ENCODE data around the gene DACT2.
"Not testable (repeated sequence)": the region's sequence is repeated elsewhere in the genome, so short reads cannot be mapped to it uniquely, and the experiment has no call there.

DACT2 gene

DNA sequence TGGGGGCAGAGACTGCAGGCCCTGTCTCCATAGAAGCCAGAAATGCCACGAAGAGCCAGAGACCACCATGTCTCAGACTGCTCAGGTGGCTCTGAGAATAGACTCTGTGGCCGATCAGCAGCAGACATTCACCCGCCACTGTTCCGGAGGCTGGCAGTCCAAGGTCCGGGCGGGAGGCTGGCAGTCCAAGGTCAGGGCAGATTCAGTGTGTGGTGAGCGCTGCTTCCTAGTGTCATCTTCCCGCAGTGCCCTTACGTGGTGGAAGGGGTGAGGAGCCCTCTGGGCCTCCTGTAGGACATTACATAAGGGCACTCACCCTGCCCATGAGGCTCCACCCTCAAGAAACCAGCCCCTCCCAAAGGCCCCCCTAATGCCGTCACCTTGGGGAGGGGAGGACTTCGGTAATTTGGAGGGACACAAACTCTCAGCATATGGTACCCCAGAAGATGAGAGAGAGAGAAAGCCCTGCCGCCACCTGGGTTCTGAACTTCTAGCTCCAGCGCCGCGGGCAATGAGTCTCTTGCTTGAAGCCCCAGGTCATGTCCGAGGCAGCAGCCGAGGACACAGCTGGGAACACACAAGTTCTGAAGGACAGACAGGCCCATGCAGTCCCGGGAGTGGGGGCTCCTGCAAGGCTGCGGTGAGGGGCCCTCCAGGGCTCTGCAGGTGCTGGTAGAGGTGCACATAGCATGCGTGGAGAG is 36.4 kb downstream of the DACT2 start:
- TF ChIP-seq POLR2A (IDR thresholded peaks at IDR 0.05; ENCODE audit: low read length) (no peak), GATA1 (IDR thresholded peaks at IDR 0.05; ENCODE audit: low read depth, low read length) (no peak)
- no peak for DNase-seq

DNA sequence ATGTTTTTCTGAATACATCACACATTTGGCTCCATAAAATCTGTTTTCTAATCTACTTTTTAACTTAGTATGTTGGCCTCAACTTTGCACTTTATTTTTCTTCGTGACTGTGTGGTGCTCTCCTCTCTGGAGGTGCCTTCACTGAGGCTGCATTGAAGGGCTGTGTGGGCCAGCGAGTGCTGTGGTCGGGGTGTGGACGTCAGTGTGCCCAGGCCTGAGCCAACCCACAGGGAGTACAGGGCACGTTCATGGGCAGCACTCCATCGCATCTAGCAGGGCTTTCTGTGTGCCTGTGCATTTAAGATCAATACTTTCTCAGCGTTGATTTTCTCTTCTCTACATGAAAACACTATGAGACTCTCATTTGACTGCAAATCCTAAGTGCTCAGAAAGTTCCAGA is 37.8 kb downstream of the DACT2 start:
- DNase-seq = no peak
- TF ChIP-seq GATA1 (IDR thresholded peaks at IDR 0.05; ENCODE audit: low read depth, low read length) (no peak), POLR2A (IDR thresholded peaks at IDR 0.05; ENCODE audit: low read length) (no peak)

DNA sequence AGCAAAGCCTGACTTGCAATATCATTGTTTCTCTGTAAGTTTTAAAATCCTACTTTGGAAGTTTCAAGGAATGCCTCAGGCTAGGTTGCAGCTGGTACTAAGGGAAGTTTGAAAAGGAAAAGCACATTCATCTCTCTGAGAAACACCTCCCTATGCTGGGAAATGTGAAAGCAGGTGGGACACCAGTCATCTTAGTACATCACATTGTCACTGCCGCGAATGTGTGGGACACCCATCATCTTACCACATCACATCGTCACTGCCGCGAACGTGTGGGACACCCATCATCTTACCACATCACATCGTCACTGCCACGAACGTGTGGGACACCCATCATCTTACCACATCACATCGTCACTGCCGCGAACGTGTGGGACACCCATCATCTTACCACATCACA is 38.3 kb downstream of the DACT2 start:
- DNase-seq = not testable (repeated sequence)

DNA sequence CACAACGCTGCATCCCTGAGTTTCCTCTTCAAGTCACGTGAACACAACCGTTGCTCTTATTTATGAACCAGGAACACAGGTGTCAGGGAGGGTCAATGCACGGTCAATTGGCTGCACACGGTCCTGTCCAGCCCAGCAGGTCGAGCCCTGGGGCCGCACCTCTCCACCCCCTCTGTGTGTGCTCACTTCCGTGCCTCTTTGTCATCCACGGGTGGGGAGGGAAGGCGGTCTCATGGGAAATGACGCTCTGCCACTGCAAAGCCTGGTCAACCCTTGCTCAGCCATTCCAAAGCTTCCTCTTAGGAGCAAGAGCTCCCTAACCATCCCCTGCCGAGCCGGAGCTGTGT is 38.7 kb downstream of the DACT2 start:
- TF ChIP-seq POLR2A (IDR thresholded peaks at IDR 0.05; ENCODE audit: low read length) (no peak), GATA1 (IDR thresholded peaks at IDR 0.05; ENCODE audit: low read depth, low read length) (no peak)
- no peak for DNase-seq

DNA sequence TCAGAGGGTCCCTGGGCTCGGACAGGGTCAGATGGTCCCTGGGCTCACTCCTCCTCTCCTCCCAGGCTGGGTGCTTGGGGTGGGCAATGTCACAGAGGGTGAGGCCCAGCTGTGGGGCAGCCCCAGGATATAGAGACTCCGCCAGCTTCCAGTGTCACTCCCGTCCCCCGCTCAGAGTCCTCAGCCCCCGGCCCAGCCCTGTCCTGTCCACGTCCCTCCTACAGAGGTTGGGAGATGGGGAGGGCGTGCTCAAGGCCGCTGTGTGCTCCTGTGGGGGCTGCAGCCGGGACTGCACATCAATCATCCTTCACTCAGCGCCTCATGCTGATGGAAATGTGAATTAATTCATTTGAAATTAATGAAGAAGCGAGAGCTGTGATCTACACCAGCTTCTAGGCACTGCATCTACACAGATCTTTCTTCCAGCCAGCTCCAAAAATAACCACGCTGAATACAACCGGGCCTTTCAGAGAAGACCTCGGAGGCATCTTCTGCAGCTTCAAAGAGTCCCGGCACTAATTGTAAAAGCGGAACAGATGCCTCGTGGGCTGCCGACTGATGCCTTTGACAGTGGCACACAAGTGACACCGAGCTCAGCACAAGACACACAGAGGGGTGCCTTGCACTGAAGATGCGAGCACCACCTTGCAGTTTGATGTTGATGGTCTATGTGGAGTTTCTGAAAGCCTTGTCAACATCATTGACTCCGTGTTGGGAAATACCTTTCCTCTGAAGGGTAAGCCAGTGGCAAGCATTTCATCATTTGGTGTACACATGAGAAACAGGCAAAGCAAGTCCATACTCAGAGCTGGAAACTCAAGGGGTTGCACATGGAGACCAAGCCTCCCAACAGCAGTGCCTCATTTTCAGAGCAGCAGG is 39.3 kb downstream of the DACT2 start:
- TF ChIP-seq GATA1 (IDR thresholded peaks at IDR 0.05; ENCODE audit: low read depth, low read length) = no peak
- TF ChIP-seq POLR2A (IDR thresholded peaks at IDR 0.05; ENCODE audit: low read length) = no peak

DNA sequence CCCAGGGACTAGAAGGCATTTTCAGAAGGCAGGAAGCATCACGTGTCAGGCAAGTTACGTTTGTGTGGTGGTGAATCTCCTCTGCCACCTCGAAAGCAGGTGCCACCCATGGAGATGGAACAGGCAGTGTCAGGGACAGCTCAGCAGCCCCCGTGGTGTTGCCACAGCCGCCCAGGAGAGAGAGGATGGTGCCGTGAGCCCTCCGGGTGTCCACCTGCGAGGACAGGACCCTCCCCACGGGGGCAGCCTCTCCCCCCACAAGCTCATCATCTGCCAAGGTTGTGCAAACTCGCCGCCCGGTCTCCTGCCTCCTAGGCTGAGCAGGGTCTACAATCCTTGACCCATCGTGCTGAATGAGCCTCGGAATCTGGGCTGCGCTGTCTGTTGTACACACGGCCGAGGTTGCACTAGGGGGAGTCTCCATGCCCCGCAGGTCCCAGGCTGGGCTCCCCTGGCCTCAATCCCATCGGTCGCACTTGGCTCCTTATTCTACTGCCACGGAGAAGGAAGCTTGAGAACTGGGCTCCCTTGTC is 40.1 kb downstream of the DACT2 start:
- TF ChIP-seq GATA1 (IDR thresholded peaks at IDR 0.05; ENCODE audit: low read depth, low read length) = no peak
- TF ChIP-seq POLR2A (IDR thresholded peaks at IDR 0.05; ENCODE audit: low read length) = no peak
- DNase-seq = no peak

More for the DNA sequence above, 39.3 kb downstream of the DACT2 start:
- no peak for DNase-seq

DNA sequence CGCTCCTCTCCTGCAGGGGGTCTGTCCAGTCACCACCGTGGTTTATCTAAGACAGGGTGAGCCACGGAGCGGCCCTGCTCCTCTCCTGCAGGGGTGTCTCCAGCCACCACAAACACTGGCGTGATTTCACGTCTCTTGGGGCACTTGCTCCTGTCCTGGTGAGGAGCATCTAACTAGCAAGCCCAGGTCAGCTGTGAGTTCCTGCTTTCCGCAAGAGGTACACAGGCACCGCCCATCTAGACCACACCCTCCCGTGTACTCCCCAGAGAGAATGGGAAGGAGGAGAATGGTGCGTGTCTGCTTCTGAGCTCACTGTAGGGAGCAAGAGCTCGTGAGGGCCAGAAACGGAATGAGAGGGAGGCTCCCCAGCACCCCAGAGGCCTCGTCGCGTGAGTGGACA is 40.7 kb downstream of the DACT2 start:
- DNase-seq = no peak
- TF ChIP-seq POLR2A (IDR thresholded peaks at IDR 0.05; ENCODE audit: low read length) = no peak
- TF ChIP-seq GATA1 (IDR thresholded peaks at IDR 0.05; ENCODE audit: low read depth, low read length) = no peak

DNA sequence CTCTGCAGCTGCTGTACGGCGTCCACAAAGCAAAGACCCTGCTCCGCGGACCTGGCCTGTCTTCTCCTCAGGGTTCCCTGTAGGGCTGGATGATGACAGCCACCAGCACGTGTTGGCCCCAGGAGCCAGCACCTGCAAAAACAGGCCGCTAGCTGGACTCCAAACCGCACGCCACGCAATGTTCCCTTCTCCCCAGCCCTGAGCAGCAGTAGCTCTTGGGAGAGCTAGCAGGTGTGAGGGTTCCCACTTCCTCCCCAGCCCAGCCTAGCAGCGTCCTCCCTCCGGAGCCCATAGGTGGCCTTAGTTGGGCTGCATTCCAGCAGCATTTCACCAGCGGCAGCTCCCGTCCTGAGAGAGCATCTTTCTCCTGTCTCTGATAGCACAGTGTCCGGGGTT is 42.3 kb downstream of the DACT2 start:
- DNase-seq = no peak
- no peak for TF ChIP-seq POLR2A (IDR thresholded peaks at IDR 0.05; ENCODE audit: low read length)

DNA sequence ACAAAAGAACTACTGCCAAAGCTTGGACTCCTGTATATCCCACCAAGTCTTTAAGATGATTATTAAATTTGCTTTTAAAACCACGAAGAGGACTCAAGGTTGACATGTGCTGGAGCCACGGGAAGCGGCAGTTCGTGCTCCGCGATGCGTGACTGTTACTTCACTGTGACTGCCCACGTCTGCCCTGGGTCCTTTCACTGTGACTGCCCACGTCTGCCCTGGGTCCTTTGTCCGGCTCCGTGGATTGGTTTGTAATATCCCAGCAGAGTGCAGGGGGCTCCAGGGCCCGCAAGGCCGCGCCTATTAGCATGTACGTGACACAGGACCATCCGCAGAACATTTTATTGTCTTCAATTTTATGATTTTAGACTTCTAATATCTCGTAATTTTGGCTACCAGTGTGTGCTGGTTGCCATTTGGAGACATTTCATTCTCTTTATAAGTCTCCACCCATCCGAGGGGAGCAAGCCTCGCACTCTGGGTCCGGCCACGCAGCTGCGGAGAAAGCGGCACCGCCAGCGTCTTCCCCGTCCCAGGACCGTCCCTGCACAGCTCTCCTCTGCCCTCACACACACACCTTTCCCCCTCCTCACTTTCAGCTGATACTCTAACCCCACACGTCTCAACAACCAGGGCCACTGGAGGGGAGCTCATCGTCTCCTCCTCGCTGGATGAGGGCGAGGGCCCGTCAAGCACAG is 42.9 kb downstream of the DACT2 start:
- TF ChIP-seq GATA1 (IDR thresholded peaks at IDR 0.05; ENCODE audit: low read depth, low read length) (no peak), POLR2A (IDR thresholded peaks at IDR 0.05; ENCODE audit: low read length) (no peak)
- no peak for DNase-seq

DNA sequence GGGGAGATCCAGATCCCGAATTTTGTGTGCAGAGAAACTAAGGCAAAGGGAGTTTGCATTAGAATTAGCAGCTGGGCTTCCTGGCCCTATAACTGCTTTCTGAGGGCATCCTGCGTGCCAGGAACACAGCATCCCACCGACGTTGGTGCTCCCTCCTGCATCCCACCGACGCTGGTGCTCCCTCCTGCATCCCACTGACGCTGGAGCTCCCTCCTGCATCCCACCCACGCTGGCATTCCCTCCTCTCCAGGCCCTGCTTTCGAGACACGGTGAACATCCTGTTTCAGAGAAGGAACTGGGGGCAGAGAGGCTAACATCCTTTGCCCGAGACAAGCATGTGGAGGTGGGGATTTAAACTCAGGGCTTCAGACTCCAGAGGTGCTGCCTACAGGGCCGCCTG is 44.4 kb downstream of the DACT2 start:
- TF ChIP-seq GATA1 (IDR thresholded peaks at IDR 0.05; ENCODE audit: low read depth, low read length) (no peak), POLR2A (IDR thresholded peaks at IDR 0.05; ENCODE audit: low read length) (no peak)
- no peak for DNase-seq

DNA sequence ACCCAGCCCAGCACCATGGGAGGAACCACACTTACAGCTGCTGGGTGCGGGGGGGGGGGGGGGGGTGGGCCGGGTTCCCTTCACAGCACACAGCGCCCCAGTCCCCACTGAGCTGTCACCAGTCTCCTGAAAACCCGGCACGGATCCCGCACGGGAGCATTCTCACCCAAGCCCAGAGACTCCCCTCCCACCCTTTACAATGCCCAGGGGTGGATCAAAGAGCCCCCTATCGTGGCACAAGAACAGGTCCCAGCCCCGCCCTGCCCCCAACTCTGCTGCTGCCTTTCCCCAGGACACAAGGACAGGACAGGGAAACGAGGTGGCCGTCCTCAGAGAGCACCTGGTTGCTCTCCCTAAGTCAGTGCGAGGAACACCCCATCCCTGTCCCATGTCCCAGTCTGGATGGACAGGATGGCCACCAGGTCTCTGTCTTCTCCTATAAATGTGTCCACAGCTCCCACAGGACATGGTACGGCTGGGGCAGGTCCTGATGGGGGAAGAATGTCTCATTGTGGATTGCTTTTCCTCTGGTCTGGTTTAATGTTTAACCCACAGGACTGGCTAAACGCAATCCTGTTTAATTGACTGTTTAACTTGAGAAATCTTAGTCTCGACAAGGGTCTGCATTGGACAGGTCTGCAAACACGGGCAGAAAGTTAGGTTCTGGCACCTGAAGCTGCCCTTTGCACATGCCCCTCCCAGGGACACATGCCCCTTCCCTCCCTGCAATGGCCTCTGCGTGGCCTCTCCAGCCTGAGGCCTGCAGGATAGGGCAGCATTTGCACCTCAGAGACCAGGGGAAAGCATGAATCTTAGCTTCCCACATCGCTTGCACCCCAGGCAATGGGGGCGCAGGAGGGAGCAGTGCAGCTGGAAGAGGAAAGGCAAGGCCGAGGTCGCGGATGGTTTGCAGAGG is 45.3 kb downstream of the DACT2 start:
- DNase-seq = peak in 1 of 2 experiments; percentile 62
- TF ChIP-seq POLR2A (IDR thresholded peaks at IDR 0.05; ENCODE audit: low read length) = no peak
- TF ChIP-seq GATA1 (IDR thresholded peaks at IDR 0.05; ENCODE audit: low read depth, low read length) = no peak

DNA sequence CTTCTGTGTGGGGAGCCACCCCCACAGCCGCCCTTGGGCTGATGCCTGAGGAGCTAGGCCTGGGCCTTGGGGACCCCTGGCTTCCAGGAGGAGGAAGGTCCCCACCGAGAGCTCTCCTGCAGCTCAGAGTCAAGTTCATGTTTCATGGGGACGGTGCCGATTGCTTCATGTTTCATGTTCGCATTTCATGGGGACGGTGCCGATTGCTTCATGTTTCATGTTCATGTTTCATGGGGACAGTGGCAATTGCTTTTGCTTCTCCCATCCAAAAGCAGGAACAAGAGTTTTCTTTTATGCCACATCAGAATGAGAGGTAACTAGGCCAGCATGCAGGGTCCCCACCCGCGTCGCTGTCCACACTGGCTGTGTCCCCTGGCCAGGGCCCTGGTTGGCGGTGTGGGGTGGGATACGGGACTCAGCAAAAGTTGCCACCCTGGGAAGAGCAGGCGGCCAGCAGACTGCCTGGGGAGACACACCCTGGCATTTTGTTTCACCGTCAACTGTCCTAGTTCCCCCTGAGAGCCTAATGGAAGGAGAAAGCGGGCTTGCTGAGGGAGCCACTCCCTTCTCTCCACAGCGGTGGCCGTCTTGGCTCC is 46.0 kb downstream of the DACT2 start:
- peak; percentile 18 to 65 for DNase-seq
- TF ChIP-seq GATA1 (IDR thresholded peaks at IDR 0.05; ENCODE audit: low read depth, low read length) = no peak
- TF ChIP-seq POLR2A (IDR thresholded peaks at IDR 0.05; ENCODE audit: low read length) = no peak
